Measurements from ENCODE around the gene THRB.

The THRB gene

DNA sequence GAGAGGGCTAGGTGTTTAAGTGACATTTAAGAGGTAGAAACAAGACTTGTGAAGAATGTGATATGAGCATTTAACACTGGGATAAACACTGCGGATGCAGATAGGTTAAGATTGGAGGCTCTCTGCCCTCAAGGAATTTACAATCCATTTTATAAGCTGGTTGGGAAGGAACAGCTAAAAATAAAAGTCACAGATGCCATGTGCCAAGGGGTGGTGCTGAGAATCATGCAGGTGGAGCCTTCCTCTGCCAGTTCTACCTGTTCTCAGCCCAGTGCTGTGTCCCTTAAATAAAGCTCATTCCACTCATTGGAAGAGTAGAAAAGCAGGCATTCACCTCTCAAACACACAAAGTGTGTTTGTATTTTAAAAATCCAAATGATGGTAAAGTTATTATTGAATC is 261.9 kb downstream of the THRB start:
- no peak for DNase-seq (ENCODE audit: extremely low read depth, low read depth)
- no peak overlapping the region for H3K4me3 ChIP-seq (replicated peaks; ENCODE audit: low read depth, low read length)
- TF ChIP-seq, protein P1, sequence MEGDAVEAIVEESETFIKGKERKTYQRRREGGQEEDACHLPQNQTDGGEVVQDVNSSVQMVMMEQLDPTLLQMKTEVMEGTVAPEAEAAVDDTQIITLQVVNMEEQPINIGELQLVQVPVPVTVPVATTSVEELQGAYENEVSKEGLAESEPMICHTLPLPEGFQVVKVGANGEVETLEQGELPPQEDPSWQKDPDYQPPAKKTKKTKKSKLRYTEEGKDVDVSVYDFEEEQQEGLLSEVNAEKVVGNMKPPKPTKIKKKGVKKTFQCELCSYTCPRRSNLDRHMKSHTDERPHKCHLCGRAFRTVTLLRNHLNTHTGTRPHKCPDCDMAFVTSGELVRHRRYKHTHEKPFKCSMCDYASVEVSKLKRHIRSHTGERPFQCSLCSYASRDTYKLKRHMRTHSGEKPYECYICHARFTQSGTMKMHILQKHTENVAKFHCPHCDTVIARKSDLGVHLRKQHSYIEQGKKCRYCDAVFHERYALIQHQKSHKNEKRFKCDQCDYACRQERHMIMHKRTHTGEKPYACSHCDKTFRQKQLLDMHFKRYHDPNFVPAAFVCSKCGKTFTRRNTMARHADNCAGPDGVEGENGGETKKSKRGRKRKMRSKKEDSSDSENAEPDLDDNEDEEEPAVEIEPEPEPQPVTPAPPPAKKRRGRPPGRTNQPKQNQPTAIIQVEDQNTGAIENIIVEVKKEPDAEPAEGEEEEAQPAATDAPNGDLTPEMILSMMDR (IDR thresholded peaks at IDR 0.05; ENCODE audit: low read depth, low read length, missing control alignments): no peak

DNA sequence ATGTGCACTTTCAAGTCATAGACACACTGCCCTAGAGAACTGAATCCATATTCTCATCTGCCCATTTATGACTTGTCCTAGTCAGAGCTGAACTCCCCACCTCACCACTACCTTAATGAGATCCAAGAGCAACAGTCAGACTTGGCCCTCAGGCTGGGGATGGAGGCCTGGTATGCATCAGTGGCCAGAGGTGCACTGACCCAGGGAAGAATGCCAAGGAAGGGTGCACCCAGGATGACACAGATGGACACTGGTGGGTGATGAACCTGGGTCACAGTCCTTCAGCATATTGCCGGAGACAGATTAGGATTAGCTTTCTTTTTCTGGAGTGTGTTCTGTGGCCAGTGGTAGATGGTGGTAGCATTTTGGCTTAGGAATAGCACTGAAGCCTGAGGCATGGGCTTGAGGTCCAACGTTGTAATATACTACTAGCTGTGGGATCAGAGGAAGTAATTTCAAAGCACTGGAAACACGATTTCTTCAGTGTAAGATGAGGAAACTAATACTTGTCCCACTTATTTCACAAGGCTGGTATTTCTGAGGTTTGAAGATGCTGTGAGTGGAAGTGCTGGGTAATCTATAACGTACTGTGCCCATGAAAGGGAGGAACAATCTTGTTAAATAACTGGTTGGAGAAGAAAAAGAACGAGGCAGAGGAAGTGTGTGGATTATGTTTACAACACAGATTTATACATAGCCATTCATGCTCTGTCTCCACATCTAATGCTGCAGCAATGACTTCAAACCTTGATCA is 265.0 kb downstream of the THRB start:
- TF ChIP-seq, protein P1 (IDR thresholded peaks at IDR 0.05; ENCODE audit: low read depth, low read length, missing control alignments): no peak
- DNase-seq (ENCODE audit: extremely low read depth, low read depth): no peak
- no peak overlapping the region for H3K4me3 ChIP-seq (replicated peaks; ENCODE audit: low read depth, low read length)

DNA sequence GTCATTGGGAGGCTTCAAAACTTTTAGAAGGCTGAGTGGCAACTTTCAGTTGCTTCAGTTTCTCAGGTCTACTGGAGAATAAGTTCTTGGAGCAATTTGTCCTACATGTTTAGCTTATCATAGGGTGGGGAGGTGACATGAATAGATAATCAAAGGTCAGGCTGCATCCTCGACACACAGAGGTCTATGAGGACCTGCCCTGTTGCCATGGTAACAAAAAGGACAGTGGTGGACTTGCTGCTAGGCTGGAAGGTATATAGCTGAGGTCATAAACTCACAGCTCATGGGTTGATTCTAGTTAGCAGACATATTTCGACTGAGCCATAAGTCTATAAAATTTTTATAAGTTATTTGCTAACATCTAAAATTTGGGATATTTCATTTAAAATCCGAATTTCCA is 267.0 kb downstream of the THRB start:
- TF ChIP-seq, protein P1 (IDR thresholded peaks at IDR 0.05; ENCODE audit: low read depth, low read length, missing control alignments): no peak
- no peak overlapping the region for H3K4me3 ChIP-seq (replicated peaks; ENCODE audit: low read depth, low read length)
- DNase-seq (ENCODE audit: extremely low read depth, low read depth): no peak

DNA sequence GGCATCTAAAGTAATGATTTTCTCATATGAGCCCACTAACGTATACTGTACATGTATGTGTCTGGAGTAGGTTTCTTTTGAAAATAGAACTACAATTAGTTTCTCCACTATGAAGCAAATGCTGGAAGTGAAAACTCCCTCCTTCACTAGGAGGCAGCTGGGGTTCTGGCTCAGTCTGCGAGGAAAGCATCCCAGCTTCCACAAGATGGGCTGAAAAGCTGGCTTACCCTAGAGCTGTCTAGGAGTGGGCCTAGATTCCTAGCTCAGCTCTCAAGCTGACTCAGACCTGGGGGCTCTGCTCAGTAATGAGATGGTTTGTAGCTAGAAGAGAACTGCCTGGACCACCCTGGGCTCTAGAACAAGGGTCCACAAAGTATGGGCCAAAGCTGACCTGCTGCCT is 268.3 kb downstream of the THRB start:
- no peak overlapping the region for H3K4me3 ChIP-seq (replicated peaks; ENCODE audit: low read depth, low read length)
- TF ChIP-seq, protein P1 (IDR thresholded peaks at IDR 0.05; ENCODE audit: low read depth, low read length, missing control alignments): no peak
- no peak for DNase-seq (ENCODE audit: extremely low read depth, low read depth)

DNA sequence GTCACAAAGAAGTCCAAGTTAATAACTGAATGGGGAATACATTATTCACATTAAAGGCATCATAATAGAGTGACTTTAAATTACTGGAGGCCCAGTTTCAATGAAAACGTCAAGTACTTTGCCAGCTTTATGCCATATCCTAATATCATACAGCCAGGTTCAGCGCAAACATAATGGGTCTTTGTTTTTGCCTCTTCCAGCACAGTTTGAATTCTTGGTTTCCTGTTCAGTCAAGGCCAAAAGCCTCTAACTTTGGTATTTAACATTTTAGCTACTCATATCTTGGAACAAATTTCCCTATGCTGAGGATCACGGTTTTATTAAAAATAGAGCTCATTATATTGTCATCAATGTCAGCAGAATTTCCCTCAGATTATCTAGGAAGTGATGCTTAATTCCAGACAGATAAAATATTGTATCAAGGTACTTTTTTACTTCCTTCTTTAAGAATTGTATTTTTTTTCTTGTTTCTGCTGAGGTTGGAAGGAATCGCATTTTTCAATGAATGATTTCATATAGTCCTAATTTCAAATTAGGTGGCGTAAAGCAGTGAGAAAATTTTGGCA is 269.2 kb downstream of the THRB start:
- TF ChIP-seq, protein P1 (IDR thresholded peaks at IDR 0.05; ENCODE audit: low read depth, low read length, missing control alignments): no peak
- no peak for DNase-seq (ENCODE audit: extremely low read depth, low read depth)
- no peak overlapping the region for H3K4me3 ChIP-seq (replicated peaks; ENCODE audit: low read depth, low read length)

DNA sequence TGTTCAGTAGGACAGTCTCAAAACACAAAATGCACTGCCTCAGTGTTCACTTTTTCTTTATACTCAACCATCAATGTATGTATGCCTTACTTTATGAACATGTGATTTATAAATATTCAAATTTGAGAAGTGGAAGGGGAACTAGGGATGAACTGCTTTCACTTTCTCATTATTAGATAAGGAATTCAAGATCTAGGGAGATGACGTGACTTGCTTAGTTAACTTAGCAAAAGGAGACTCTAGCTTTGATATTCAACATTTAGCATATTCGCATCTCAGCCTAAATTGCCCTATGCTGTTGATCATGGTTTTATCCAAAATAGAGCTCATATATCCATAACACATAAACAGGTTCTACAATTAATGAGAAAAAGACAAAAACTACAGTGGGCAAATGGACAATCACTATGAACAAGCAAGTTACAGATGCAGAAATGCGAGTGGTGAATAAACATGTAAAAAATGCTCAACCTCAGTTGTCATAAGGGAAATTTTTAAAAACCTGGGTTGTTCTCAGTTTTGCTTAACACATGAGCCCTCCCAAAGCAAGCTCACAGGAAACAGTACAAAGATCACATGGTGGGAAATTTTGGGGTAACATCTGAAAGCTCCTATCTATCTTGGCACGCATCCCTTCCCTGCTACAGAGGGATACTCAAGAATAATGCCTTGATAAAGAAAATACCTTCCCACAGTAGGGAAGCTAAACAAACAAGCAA is 269.8 kb downstream of the THRB start:
- DNase-seq (ENCODE audit: extremely low read depth, low read depth): no peak
- H3K4me3 ChIP-seq (replicated peaks; ENCODE audit: low read depth, low read length): no peak overlapping the region
- TF ChIP-seq, protein P1 (IDR thresholded peaks at IDR 0.05; ENCODE audit: low read depth, low read length, missing control alignments): no peak
